ENCODE data around the gene ZNF750.
A peak's percentile ranks its signal among the peaks of the same experiment; 100 is the strongest.

Gene ZNF750

GRCh38 chr17:82839617-82840292 lies at the start of gene ZNF750:
TSS of gene ZNF750 (minus strand) at chr17:82840022. CDS start at chr17:82832454, 7,568 bp downstream.
- DNase-seq, result no peak

- no peak for DNase-seq
Measured at GRCh38 chr17:82888583-82889495, 49.0 kb upstream of the ZNF750 start.

- DNase-seq, result no peak
Measured at GRCh38 chr17:82887255-82888164, 47.7 kb upstream of the ZNF750 start.

DNA sequence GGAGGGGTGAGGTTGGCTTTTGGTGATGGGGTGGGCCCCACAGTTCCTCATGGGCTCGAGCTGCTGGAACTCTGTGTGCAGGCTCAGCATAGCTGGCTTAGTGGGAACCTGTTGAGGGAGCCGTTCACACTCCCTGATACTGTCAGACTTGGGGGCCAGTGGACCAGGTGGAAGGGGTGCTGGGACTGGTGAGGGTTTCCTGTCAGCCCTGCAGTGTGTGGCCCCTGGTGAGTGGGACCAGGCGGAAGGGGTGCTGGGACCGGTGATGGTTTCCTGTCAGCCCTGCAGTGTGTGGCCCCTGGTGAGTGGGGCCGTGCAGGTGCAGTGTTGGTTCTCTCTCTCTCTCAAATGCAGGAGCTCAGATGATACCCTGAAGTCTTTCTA lies 45.1 kb upstream of the ZNF750 start:
- peak; percentile 55 for DNase-seq

DNA sequence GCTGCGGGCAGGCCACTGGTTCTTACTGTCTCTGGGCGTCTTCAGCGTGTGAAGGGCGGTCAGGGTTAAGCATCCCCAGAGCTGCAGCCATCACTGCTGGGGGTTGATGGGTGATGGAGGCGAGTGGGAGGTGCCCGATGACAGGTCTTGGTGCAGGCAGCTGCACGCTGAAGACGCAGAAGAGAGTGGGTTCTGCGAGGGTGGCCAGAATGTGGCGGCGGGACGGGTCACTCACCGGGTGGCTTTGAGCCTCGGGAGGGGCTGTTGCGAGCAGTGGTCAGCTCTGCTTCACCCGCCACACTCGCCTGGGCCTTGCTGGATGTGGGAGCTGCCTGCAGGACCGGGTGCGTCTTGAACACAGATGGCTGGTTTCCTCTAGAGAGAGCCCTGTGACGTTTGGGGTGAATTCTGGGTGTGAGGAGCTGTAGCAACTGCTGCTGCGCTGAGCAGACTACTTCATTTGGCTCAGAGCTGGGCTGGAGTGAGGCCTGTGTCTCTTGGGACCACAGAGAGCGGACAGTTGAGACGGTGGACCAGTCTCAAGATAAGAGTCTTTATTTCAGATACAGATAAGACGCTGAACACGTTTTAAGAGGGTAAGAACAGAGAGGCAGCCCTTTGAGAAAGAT lies 44.6 kb upstream of the ZNF750 start:
- DNase-seq, result no peak

DNA sequence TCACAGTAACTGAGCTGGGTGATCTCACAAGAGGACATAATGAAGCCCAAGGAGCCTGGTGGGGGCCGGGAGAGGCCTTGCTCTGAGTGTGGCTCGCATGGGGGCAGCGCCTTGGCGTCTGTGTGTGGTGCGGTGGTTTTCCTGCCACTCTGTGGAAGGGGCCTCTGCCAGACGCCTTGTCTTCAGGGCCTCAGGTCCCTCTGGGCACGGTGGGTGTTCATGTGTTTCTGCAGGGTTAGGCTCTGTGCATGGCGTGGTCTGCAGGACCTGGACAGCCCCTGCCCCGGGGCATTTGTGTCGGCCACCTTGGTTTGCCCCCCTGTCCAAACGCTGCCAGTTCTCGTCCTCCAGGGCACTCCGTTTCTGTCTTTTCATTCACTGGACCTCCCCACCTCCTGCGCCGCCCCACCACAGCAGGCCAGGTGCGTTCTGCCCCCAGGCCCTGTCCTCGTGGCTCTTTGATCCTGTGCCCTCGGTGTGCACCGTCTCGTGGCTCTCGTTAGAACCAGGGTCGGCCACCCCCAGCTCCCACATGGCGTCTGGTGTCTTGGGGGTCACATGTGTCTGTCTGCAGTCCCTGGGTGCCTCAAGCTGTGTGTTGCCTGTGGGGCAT lies 43.7 kb upstream of the ZNF750 start:
- DNase-seq, result no peak

GRCh38 chr17:82882715-82883418 lies 43.0 kb upstream of the ZNF750 start:
- DNase-seq, result peak; percentile 86

- no peak for DNase-seq
Measured at GRCh38 chr17:82881900-82882714, 42.3 kb upstream of the ZNF750 start.

DNA sequence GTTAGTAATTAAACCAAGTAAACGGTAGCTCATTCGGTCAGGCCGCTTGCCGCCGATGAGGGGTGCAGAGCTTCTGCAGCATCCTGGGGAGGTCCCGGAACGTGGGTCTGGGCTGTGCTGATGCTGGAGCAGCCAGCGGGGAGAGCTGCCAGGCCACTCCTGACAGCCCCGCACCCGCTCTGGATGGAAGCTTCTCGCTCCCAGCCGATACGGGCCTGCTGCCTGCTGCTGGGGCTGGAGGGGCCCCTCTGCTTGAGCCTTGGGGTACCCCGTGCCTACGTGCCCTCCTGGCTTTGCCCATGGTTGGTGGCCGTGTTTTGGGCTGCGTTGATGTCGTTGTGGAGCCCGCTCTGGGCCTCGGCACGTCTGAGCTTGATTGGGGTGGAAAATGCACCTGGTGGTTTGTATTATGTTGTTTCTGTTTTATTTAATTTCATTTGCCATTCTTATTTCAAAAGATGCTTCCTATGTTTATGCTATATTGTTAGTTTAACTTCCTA lies 41.6 kb upstream of the ZNF750 start:
- DNase-seq, result no peak

GRCh38 chr17:82880620-82881323 lies 41.0 kb upstream of the ZNF750 start:
- DNase-seq, result no peak

GRCh38 chr17:82879241-82879640 lies 39.4 kb upstream of the ZNF750 start:
- DNase-seq, result no peak

DNA sequence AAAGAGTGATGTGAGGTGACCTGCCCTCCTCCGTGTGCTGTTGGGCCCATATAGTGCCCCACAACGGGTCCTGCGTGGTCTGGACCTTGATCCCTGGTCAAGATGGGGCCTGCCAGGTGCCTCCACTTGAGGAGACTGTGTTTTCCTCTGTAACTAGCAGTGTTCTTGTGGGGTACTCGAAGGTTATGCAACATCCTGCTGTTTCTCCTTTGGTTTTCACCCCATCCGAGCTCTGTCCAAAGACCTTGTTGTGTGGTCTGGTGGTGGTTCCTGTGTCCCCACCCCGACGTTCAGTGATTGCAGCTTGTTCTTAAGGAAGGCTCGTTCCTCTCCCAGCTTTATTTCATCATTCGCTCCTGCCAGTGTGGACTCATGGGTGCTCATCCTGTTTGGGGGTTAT lies 38.7 kb upstream of the ZNF750 start:
- DNase-seq, result no peak

- DNase-seq, result peak; percentile 39
Measured at GRCh38 chr17:82876602-82877379, 37.0 kb upstream of the ZNF750 start.

- no peak for DNase-seq
Measured at GRCh38 chr17:82876149-82876548, 36.3 kb upstream of the ZNF750 start.

- no peak for DNase-seq
Measured at GRCh38 chr17:82875407-82875856, 35.6 kb upstream of the ZNF750 start.

GRCh38 chr17:82874011-82874835 lies 34.4 kb upstream of the ZNF750 start:
- no peak for DNase-seq

DNA sequence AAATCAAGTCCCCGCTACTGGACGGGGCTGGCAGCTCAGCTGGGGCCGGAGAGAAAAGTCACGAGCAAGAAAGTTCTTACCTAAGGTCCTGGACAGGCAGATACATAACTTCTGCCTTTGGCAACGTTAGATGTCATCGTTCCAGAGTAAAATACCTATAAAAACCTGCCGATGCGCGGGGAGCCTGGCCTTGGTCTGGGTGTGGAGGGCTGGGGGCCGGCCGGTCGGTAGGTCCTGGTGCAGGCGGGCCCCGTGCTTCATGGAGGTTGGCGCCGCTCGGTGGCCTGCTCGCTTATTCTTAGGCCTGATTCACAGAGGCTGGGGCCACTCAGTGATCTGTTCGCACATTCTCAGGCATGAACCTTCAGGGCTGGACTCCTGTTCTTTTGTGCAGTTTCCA lies 33.7 kb upstream of the ZNF750 start:
- no peak for DNase-seq
